DOHH2 (cell line): Measurements from ENCODE around the gene MGAT4D.
"Not testable (repeated sequence)": the region's sequence is repeated elsewhere in the genome, so short reads cannot be mapped to it uniquely, and the experiment has no call there.

ENCODE experiments used
- H3F3A ChIP-seq: fragments of 200-600 bp; sonication (generic), shearing (Covaris generic); 2 replicates; pipeline ENCODE4 v1.6.0; 2016; ENCODE audit warnings: antibody characterized with exemption, mild to moderate bottlenecking; ENCODE audit not compliant: control insufficient read depth, insufficient read depth
- H3K27ac ChIP-seq: fragments of 200-600 bp; sonication (generic); 2 replicates; pipeline ENCODE4 v1.5.1; 2014; ENCODE audit warnings: low read depth, mild to moderate bottlenecking, low read length, moderate library complexity
- H3K27me3 ChIP-seq: fragments of 200-600 bp; sonication (generic); 2 replicates; pipeline ENCODE4 v1.6.1; 2014; ENCODE audit warnings: mild to moderate bottlenecking, low read length, mixed read lengths; ENCODE audit not compliant: control insufficient read depth
- H3K36me3 ChIP-seq: fragments of 200-600 bp; sonication (generic); 2 replicates; pipeline ENCODE4 v1.6.1; 2014; ENCODE audit warnings: mild to moderate bottlenecking, low read length, moderate library complexity, mixed read lengths; ENCODE audit not compliant: control insufficient read depth
- H3K4me1 ChIP-seq: fragments of 200-600 bp; sonication (generic); 2 replicates; pipeline ENCODE4 v1.6.1; 2014; ENCODE audit warnings: mild to moderate bottlenecking, low read length, mixed read lengths; ENCODE audit not compliant: control insufficient read depth
- H3K4me2 ChIP-seq: fragments of 200-600 bp; sonication (generic); 2 replicates; pipeline ENCODE4 v1.6.0; 2014; ENCODE audit warnings: mild to moderate bottlenecking, low read length, moderate library complexity
- H3K4me3 ChIP-seq: fragments of 200-600 bp; sonication (generic); 2 replicates; pipeline ENCODE4 v1.5.1; 2014; ENCODE audit warnings: mild to moderate bottlenecking, low read length, mixed read lengths
- H3K79me2 ChIP-seq: fragments of 200-600 bp; sonication (generic); 2 replicates; pipeline ENCODE4 v1.6.1; 2014; ENCODE audit warnings: mild to moderate bottlenecking, low read length, mixed read lengths; ENCODE audit not compliant: control insufficient read depth
- H3K9me2 ChIP-seq: fragments of 200-600 bp; sonication (generic); replicated peaks from 2 replicates; pipeline ENCODE4 v1.6.1; 2014; ENCODE audit warnings: mild to moderate bottlenecking, low read length, mixed read lengths; ENCODE audit not compliant: control insufficient read depth
- H3K9me3 ChIP-seq: fragments of 200-600 bp; sonication (generic); 2 replicates; pipeline ENCODE4 v1.6.1; 2014; ENCODE audit warnings: antibody characterized with exemption, low read length, mixed read lengths; ENCODE audit not compliant: control insufficient read depth, insufficient read depth
- H4K20me1 ChIP-seq: fragments of 200-600 bp; sonication (generic); 2 replicates; pipeline ENCODE4 v1.6.0; 2014; ENCODE audit warnings: low read depth, mild to moderate bottlenecking, antibody characterized with exemption, low read length, moderate library complexity; ENCODE audit not compliant: control insufficient read depth, insufficient read depth
- EZH2phosphoT487 ChIP-seq: fragments of 200-600 bp; sonication (generic); IDR thresholded peaks from 2 replicates; pipeline ENCODE4 v1.6.1; 2017; ENCODE audit warnings: borderline replicate concordance, mild to moderate bottlenecking, antibody characterized with exemption, low read length, moderate library complexity, mixed read lengths
- TF ChIP-seq, protein P1 (sequence below): fragments of 200-600 bp; sonication (generic); IDR thresholded peaks from one replicate; pipeline ENCODE4 v1.5.1; 2014; ENCODE audit warnings: antibody characterized with exemption, mild to moderate bottlenecking, low read depth, low read length; ENCODE audit not compliant: poor library complexity, severe bottlenecking

MGAT4D gene

DNA sequence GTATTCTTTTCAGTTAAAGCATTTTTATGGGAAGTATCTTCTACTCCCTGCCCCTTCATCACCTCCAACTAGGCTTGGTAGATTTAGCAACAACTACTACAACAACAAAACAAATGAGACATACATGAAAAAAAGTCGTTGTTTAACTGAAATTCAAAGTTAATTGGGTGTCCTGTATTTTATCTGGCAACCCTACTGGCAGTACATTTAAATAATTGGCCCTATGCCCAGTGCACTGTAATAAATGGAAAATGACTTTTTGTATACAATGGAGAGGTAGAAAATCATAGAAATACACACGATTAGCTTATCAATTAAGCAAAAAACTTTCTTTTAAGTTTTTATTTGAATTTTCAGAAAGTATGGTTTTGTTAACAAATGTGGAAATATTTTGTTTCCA is 49.3 kb downstream of the MGAT4D start:
- peaks cover 14% of the 10 kb centered on the region for H3K27me3 ChIP-seq
- TF ChIP-seq EZH2phosphoT487 = no peak
- TF ChIP-seq, protein P1, sequence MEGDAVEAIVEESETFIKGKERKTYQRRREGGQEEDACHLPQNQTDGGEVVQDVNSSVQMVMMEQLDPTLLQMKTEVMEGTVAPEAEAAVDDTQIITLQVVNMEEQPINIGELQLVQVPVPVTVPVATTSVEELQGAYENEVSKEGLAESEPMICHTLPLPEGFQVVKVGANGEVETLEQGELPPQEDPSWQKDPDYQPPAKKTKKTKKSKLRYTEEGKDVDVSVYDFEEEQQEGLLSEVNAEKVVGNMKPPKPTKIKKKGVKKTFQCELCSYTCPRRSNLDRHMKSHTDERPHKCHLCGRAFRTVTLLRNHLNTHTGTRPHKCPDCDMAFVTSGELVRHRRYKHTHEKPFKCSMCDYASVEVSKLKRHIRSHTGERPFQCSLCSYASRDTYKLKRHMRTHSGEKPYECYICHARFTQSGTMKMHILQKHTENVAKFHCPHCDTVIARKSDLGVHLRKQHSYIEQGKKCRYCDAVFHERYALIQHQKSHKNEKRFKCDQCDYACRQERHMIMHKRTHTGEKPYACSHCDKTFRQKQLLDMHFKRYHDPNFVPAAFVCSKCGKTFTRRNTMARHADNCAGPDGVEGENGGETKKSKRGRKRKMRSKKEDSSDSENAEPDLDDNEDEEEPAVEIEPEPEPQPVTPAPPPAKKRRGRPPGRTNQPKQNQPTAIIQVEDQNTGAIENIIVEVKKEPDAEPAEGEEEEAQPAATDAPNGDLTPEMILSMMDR = no peak
- no peaks in the 10 kb centered on the region for H3K4me1 ChIP-seq
- H3F3A ChIP-seq = no peaks in the 10 kb centered on the region
- H3K27ac ChIP-seq = no peak overlapping the region
- no peaks in the 10 kb centered on the region for H3K36me3 ChIP-seq
- no peaks in the 10 kb centered on the region for H4K20me1 ChIP-seq
- no peaks in the 10 kb centered on the region for H3K9me2 ChIP-seq
- no peak overlapping the region for H3K4me3 ChIP-seq
- no peaks in the 10 kb centered on the region for H3K79me2 ChIP-seq
- no peak overlapping the region for H3K4me2 ChIP-seq
- H3K9me3 ChIP-seq = no peaks in the 10 kb centered on the region

DNA sequence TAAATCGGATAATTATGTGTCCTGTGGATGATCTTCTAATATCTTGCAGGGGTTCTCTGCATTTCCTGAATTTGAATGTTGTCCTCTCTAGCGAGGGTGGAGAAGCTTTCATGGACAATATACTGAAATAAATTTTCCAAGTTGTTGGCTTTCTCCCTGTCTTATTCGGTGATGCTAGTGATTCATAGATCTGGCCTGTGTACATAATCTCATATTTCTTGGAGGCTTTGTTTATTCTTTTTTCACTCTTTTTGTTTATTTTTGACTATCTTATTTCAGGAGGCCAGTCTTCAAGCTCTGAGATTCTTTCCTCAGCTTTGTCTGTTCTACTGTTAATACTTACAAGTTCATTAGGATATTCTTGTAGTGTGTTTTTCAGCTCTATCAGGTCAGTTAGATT is 49.9 kb downstream of the MGAT4D start:
- no peaks in the 10 kb centered on the region for H3K4me1 ChIP-seq
- H3K4me2 ChIP-seq = no peak overlapping the region
- no peaks in the 10 kb centered on the region for H3K9me3 ChIP-seq
- no peaks in the 10 kb centered on the region for H3K36me3 ChIP-seq
- no peaks in the 10 kb centered on the region for H3F3A ChIP-seq
- H3K9me2 ChIP-seq = no peaks in the 10 kb centered on the region
- TF ChIP-seq EZH2phosphoT487 = no peak
- TF ChIP-seq, protein P1 = no peak
- H3K27ac ChIP-seq = no peak overlapping the region
- H3K27me3 ChIP-seq = peaks cover 14% of the 10 kb centered on the region
- H4K20me1 ChIP-seq = no peaks in the 10 kb centered on the region
- H3K79me2 ChIP-seq = no peaks in the 10 kb centered on the region
- no peak overlapping the region for H3K4me3 ChIP-seq

DNA sequence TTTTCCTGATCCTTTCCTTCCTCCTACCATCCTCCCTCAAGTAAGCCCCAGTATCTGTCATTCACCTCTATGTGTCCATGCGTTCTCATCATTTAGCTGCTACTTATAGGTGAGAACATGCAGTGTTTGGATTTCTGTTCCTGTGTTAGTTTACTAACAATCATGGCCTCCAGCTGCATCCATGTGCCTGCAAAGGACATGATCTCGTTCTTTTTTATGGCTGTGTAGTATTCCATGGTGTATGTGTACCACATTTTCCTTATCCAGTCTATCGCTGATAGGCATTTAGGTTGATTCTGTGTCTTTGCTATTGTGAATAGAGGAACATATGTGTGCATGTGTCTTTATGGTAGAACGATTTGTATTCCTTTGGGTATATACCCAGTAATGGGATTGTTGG is 53.7 kb downstream of the MGAT4D start:
- H3K36me3 ChIP-seq, H4K20me1 ChIP-seq, H3F3A ChIP-seq, H3K4me3 ChIP-seq, H3K9me3 ChIP-seq, H3K9me2 ChIP-seq, H3K27ac ChIP-seq, H3K4me1 ChIP-seq, H3K79me2 ChIP-seq, H3K4me2 ChIP-seq: not testable (repeated sequence)
- H3K27me3 ChIP-seq = peaks cover 16% of the 10 kb centered on the region

DNA sequence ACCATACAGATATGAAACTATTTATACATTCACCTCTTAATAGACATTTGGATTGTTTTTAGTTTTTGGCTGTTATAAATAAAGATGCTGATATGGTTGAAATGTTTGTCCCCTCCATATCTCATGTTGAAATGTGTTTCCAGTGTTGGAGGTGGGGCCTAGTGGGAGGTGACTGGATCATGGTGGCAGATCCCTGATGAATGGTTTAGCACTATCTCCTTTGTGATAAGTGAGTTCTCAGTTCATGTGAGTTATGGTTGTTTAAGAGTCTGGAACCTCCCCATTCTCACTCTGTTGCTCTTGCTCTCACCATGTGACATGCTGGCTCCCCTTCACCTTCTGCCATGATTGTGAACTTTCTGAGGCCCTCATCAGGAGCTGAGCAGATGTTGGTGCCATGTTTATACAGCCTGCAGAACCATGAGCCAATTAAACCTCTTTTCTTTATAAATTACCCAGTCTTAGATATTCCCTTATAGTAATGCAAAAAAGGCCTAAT is 58.4 kb downstream of the MGAT4D start:
- no peak overlapping the region for H3K4me2 ChIP-seq
- H3K79me2 ChIP-seq = no peaks in the 10 kb centered on the region
- H3K9me3 ChIP-seq = no peaks in the 10 kb centered on the region
- H4K20me1 ChIP-seq = no peaks in the 10 kb centered on the region
- TF ChIP-seq, protein P1 = no peak
- TF ChIP-seq EZH2phosphoT487 = no peak
- H3K36me3 ChIP-seq = no peaks in the 10 kb centered on the region
- H3F3A ChIP-seq = no peaks in the 10 kb centered on the region
- H3K27ac ChIP-seq = no peak overlapping the region
- no peak overlapping the region for H3K4me3 ChIP-seq
- no peaks in the 10 kb centered on the region for H3K4me1 ChIP-seq
- peaks cover 8% of the 10 kb centered on the region; the same call in 1 of the 2 replicates for H3K27me3 ChIP-seq
- H3K9me2 ChIP-seq = no peaks in the 10 kb centered on the region
